GM19035 (cell line): Measurements from ENCODE around the gene KLHL3.

Experiments
- ATAC-seq: cut with Tn5 transposase; IDR thresholded peaks from one replicate; pipeline ENCODE4 v1.9.1; 2021; ENCODE audit not compliant: unreplicated experiment

Gene KLHL3

GRCh38 chr5:137750436-137750835, 14.5 kb upstream of the KLHL3 start:
- no peak for ATAC-seq

GRCh38 chr5:137747848-137748247, 12.0 kb upstream of the KLHL3 start:
- ATAC-seq, result no peak

GRCh38 chr5:137743031-137743640, 7.2 kb upstream of the KLHL3 start:
- no peak for ATAC-seq

- no peak for ATAC-seq
Observed at GRCh38 chr5:137741718-137742117, 5.8 kb upstream of the KLHL3 start.

- ATAC-seq, result no peak
Observed at GRCh38 chr5:137739737-137740136, 3.8 kb upstream of the KLHL3 start.

GRCh38 chr5:137738947-137739346, 3.1 kb upstream of the KLHL3 start:
- no peak for ATAC-seq

GRCh38 chr5:137737349-137738131, 1.7 kb upstream of the KLHL3 start:
- no peak for ATAC-seq

- no peak for ATAC-seq
Observed at GRCh38 chr5:137736496-137736895, 607 bp upstream of the KLHL3 start.

- ATAC-seq, result peak; percentile 8
Observed at GRCh38 chr5:137734962-137735554, 831 bp downstream of the KLHL3 start.

- no peak for ATAC-seq
Observed at GRCh38 chr5:137734331-137734730, 1.6 kb downstream of the KLHL3 start.

- ATAC-seq, result no peak
Observed at GRCh38 chr5:137733922-137734321, 2.0 kb downstream of the KLHL3 start.

- ATAC-seq, result no peak
Observed at GRCh38 chr5:137733006-137733405, 2.9 kb downstream of the KLHL3 start.

- ATAC-seq, result no peak
Observed at GRCh38 chr5:137731176-137731575, 4.7 kb downstream of the KLHL3 start.

- ATAC-seq, result no peak
Observed at GRCh38 chr5:137730336-137730735, 5.6 kb downstream of the KLHL3 start.

GRCh38 chr5:137728048-137728447, 7.8 kb downstream of the KLHL3 start:
- no peak for ATAC-seq

- no peak for ATAC-seq
Observed at GRCh38 chr5:137727623-137728022, 8.3 kb downstream of the KLHL3 start.

GRCh38 chr5:137724251-137724650, 11.6 kb downstream of the KLHL3 start:
- ATAC-seq, result no peak

GRCh38 chr5:137718611-137719010, 17.3 kb downstream of the KLHL3 start:
- ATAC-seq, result no peak

GRCh38 chr5:137716337-137716736, 19.6 kb downstream of the KLHL3 start:
- ATAC-seq, result no peak

- no peak for ATAC-seq
Observed at GRCh38 chr5:137715456-137715855, 20.4 kb downstream of the KLHL3 start.

GRCh38 chr5:137714946-137715345, 20.9 kb downstream of the KLHL3 start:
- ATAC-seq, result no peak

GRCh38 chr5:137714494-137714893, 21.4 kb downstream of the KLHL3 start:
- no peak for ATAC-seq
